ENCODE data around the gene C1orf210.

C1orf210 gene

GRCh38 chr1:43312663-43313515 is 27.5 kb upstream of the C1orf210 start:
- DNase-seq (ENCODE audit: low read depth): no peak

- no peak for DNase-seq (ENCODE audit: low read depth)
These were observed 26.8 kb upstream of the C1orf210 start for GRCh38 chr1:43312212-43312623.

- DNase-seq (ENCODE audit: low read depth): no peak
These were observed 26.1 kb upstream of the C1orf210 start for GRCh38 chr1:43311521-43311920.

GRCh38 chr1:43309405-43310025 is 24.1 kb upstream of the C1orf210 start:
- peak; percentile 65 for DNase-seq (ENCODE audit: low read depth)

GRCh38 chr1:43308635-43309404 is 23.4 kb upstream of the C1orf210 start:
- DNase-seq (ENCODE audit: low read depth): no peak

GRCh38 chr1:43307458-43308158 is 22.2 kb upstream of the C1orf210 start:
- DNase-seq (ENCODE audit: low read depth): no peak

- no peak for DNase-seq (ENCODE audit: low read depth)
These were observed 21.5 kb upstream of the C1orf210 start for GRCh38 chr1:43306688-43307457.

- DNase-seq (ENCODE audit: low read depth): no peak
These were observed 20.7 kb upstream of the C1orf210 start for GRCh38 chr1:43305926-43306687.

GRCh38 chr1:43305461-43305860 is 20.1 kb upstream of the C1orf210 start:
- no peak for DNase-seq (ENCODE audit: low read depth)

- DNase-seq (ENCODE audit: low read depth): no peak
These were observed 19.5 kb upstream of the C1orf210 start for GRCh38 chr1:43304771-43305300.

GRCh38 chr1:43304314-43304681 is 18.9 kb upstream of the C1orf210 start:
- no peak for DNase-seq (ENCODE audit: low read depth)

- DNase-seq (ENCODE audit: low read depth): no peak
These were observed 18.3 kb upstream of the C1orf210 start for GRCh38 chr1:43303471-43304313.

GRCh38 chr1:43302721-43303470 is 17.5 kb upstream of the C1orf210 start:
- no peak for DNase-seq (ENCODE audit: low read depth)

- DNase-seq (ENCODE audit: low read depth): no peak
These were observed 16.8 kb upstream of the C1orf210 start for GRCh38 chr1:43302201-43302600.

- peak; percentile 26 for DNase-seq (ENCODE audit: low read depth)
These were observed 15.2 kb upstream of the C1orf210 start, which contains the start of gene TIE1 for GRCh38 chr1:43300378-43301094. Gene TIE1, plus strand, starts transcription at chr1:43300982. Its CDS starts 90 bp downstream, at chr1:43301072.

GRCh38 chr1:43299101-43299500 is 13.7 kb upstream of the C1orf210 start:
- DNase-seq (ENCODE audit: low read depth): no peak

GRCh38 chr1:43298055-43298454 is 12.7 kb upstream of the C1orf210 start:
- no peak for DNase-seq (ENCODE audit: low read depth)

- DNase-seq (ENCODE audit: low read depth): no peak
These were observed 10.8 kb upstream of the C1orf210 start for GRCh38 chr1:43296207-43296606.

All from ELR (cell line).